Neutrophil (primary cell): Measurements from ENCODE around the gene ATP1A2.

Source experiments
- H3K27ac ChIP-seq: fragments of 200-600 bp; sonication (generic); 2 replicates; pipeline ENCODE4 v1.5.1; 2016; ENCODE audit warnings: mild to moderate bottlenecking, moderate library complexity
- H3K27me3 ChIP-seq: fragments of 200-600 bp; sonication (generic); 2 replicates; pipeline ENCODE4 v1.6.0; 2016; ENCODE audit warnings: mild to moderate bottlenecking
- H3K36me3 ChIP-seq: fragments of 200-600 bp; sonication (generic); 2 replicates; pipeline ENCODE4 v1.5.1; 2017
- H3K4me1 ChIP-seq, 2 experiments: fragments of 200-600 bp in 1 of 2; sonication (generic) in 1 of 2; 1 replicate in 1 of 2; 2 replicates in 1 of 2; pipeline versions ENCODE4 v1.5.1 to v1.6.1; 2013 to 2016; ENCODE audit warnings: low read depth in 1 of 2, low read length in 1 of 2, mild to moderate bottlenecking in 1 of 2, moderate library complexity in 1 of 2; ENCODE audit not compliant: control insufficient read depth in 1 of 2, insufficient read depth in 1 of 2
- H3K4me3 ChIP-seq, 2 experiments: fragments of 200-600 bp in 1 of 2; sonication (generic) in 1 of 2; 1 replicate in 1 of 2; 2 replicates in 1 of 2; pipeline ENCODE4 v1.5.1; 2013 to 2016; ENCODE audit warnings: low read depth in 1 of 2, low read length in 1 of 2, mild to moderate bottlenecking in 1 of 2, moderate library complexity in 1 of 2
- H3K9me3 ChIP-seq: fragments of 200-600 bp; sonication (generic); 2 replicates; pipeline ENCODE4 v1.5.1; 2016
- TF ChIP-seq, protein P1 (sequence below): fragments of 200-600 bp; sonication (generic); IDR thresholded peaks from 2 replicates; pipeline ENCODE4 v1.5.1; 2016; ENCODE audit warnings: antibody characterized with exemption

Gene ATP1A2

GRCh38 chr1:160131803-160132565, 16.4 kb downstream of the ATP1A2 start:
- TF ChIP-seq, protein P1, sequence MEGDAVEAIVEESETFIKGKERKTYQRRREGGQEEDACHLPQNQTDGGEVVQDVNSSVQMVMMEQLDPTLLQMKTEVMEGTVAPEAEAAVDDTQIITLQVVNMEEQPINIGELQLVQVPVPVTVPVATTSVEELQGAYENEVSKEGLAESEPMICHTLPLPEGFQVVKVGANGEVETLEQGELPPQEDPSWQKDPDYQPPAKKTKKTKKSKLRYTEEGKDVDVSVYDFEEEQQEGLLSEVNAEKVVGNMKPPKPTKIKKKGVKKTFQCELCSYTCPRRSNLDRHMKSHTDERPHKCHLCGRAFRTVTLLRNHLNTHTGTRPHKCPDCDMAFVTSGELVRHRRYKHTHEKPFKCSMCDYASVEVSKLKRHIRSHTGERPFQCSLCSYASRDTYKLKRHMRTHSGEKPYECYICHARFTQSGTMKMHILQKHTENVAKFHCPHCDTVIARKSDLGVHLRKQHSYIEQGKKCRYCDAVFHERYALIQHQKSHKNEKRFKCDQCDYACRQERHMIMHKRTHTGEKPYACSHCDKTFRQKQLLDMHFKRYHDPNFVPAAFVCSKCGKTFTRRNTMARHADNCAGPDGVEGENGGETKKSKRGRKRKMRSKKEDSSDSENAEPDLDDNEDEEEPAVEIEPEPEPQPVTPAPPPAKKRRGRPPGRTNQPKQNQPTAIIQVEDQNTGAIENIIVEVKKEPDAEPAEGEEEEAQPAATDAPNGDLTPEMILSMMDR: no peak
- H3K27ac ChIP-seq: no peak overlapping the region
- H3K27me3 ChIP-seq: no peaks in the 10 kb centered on the region
- H3K4me1 ChIP-seq: no peaks in the 10 kb centered on the region
- H3K36me3 ChIP-seq: no peaks in the 10 kb centered on the region
- no peaks in the 10 kb centered on the region for H3K9me3 ChIP-seq
- no peak overlapping the region for H3K4me3 ChIP-seq

DNA sequence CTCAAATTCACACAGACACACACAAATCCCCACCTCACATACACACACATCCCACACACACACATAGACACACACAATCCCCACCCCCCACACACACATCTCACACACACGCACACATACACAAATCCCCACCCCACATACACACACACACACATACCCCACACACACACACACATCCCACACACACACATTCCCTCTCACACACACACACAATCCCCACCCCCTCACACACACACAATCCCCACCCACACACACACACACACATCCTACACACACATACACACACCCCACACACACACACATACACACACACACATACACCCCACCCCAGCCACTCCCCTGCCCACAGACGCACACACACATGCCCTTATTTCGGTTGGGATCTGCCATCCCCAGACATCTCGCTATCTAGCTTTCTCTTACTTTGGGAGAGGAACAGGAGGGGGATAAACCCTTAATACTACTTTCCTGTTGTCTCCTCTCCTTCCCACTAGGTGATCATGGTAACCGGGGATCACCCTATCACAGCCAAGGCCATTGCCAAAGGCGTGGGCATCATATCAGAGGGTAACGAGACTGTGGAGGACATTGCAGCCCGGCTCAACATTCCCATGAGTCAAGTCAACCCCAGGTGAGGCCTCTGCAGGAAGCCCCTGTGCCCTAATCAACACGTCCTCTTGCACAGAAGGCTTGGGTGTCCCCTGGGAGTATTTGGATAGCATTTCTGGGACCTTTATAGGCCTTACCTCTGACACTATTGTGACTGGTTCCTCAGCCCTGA, 18.6 kb downstream of the ATP1A2 start:
- H3K27ac ChIP-seq: no peak overlapping the region
- no peaks in the 10 kb centered on the region for H3K36me3 ChIP-seq
- no peaks in the 10 kb centered on the region for H3K27me3 ChIP-seq
- TF ChIP-seq, protein P1: no peak
- no peak overlapping the region for H3K4me3 ChIP-seq
- no peaks in the 10 kb centered on the region for H3K4me1 ChIP-seq
- H3K9me3 ChIP-seq: no peaks in the 10 kb centered on the region

- Histone ChIP-seq H3K4me3 (no peak overlapping the region), H3K9me3 (no peaks in the 10 kb centered on the region), H3K27me3 (no peaks in the 10 kb centered on the region), H3K4me1 (no peaks in the 10 kb centered on the region), H3K27ac (no peak overlapping the region), H3K36me3 (no peaks in the 10 kb centered on the region)
- TF ChIP-seq, protein P1: no peak
These were observed 19.4 kb downstream of the ATP1A2 start for GRCh38 chr1:160134791-160135572.

GRCh38 chr1:160136121-160136925, 20.8 kb downstream of the ATP1A2 start:
- Histone ChIP-seq H3K27me3 (no peaks in the 10 kb centered on the region), H3K4me1 (no peaks in the 10 kb centered on the region), H3K27ac (no peak overlapping the region), H3K4me3 (no peak overlapping the region), H3K36me3 (no peaks in the 10 kb centered on the region), H3K9me3 (no peaks in the 10 kb centered on the region)
- TF ChIP-seq, protein P1: no peak

- TF ChIP-seq, protein P1: no peak
- Histone ChIP-seq H3K27me3 (no peaks in the 10 kb centered on the region), H3K4me1 (no peaks in the 10 kb centered on the region), H3K4me3 (no peak overlapping the region), H3K36me3 (no peaks in the 10 kb centered on the region), H3K27ac (no peak overlapping the region), H3K9me3 (no peaks in the 10 kb centered on the region)
These were observed 21.3 kb downstream of the ATP1A2 start for GRCh38 chr1:160136926-160137200.
